Karpas-422 (cell line): Measurements from ENCODE around the gene MAN2A2. TPM values are rescaled to one million over a fixed set of nuclear protein-coding genes. Genes with fewer than 3 reads are reported as not detected.
A peak's percentile ranks its signal among the peaks of the same experiment; 100 is the strongest.

Source experiments
- DNase-seq: peaks from one replicate; pipeline ENCODE4 v3.0.0-alpha.2; 2015
- H2AFZ ChIP-seq: fragments of 200-600 bp; sonication (generic); 2 replicates; pipeline ENCODE4 v1.6.1; 2014; ENCODE audit warnings: antibody characterized with exemption, low read length, mixed read lengths
- H3K27ac ChIP-seq: fragments of 200-600 bp; sonication (generic); 2 replicates; pipeline ENCODE4 v1.5.1; 2014; ENCODE audit warnings: mild to moderate bottlenecking, low read length, moderate library complexity
- H3K27me3 ChIP-seq: fragments of 200-600 bp; sonication (generic); 2 replicates; pipeline ENCODE4 v1.6.1; 2014; ENCODE audit warnings: low read length, mixed read lengths
- H3K36me3 ChIP-seq: fragments of 200-600 bp; sonication (generic); 2 replicates; pipeline ENCODE4 v1.6.1; 2014; ENCODE audit warnings: low read length, mixed read lengths; ENCODE audit not compliant: insufficient read depth
- H3K4me1 ChIP-seq: fragments of 200-600 bp; sonication (generic); 2 replicates; pipeline ENCODE4 v1.6.1; 2014; ENCODE audit warnings: mild to moderate bottlenecking, low read length, mixed read lengths
- H3K4me2 ChIP-seq: fragments of 200-600 bp; sonication (generic); 2 replicates; pipeline ENCODE4 v1.6.1; 2014; ENCODE audit warnings: low read length, low read depth, mild to moderate bottlenecking; ENCODE audit not compliant: poor library complexity, severe bottlenecking
- H3K4me3 ChIP-seq: fragments of 200-600 bp; sonication (generic); 2 replicates; pipeline ENCODE4 v1.5.1; 2014; ENCODE audit warnings: mild to moderate bottlenecking, antibody characterized with exemption, low read length, mixed read lengths
- H3K79me2 ChIP-seq: fragments of 200-600 bp; sonication (generic); 2 replicates; pipeline ENCODE4 v1.6.1; 2014; ENCODE audit warnings: mild to moderate bottlenecking, low read length, mixed read lengths
- H3K9ac ChIP-seq: fragments of 200-600 bp; sonication (generic); 2 replicates; pipeline ENCODE4 v1.6.0; 2014; ENCODE audit warnings: low read length
- H3K9me2 ChIP-seq: fragments of 200-600 bp; sonication (generic), shearing (Covaris generic); replicated peaks from 2 replicates; pipeline ENCODE4 v1.6.0; 2014; ENCODE audit warnings: mild to moderate bottlenecking, low read length, moderate library complexity; ENCODE audit not compliant: insufficient read depth
- H3K9me3 ChIP-seq: fragments of 300-700, 200-600 bp; sonication (generic); 2 replicates; pipeline ENCODE4 v1.6.1; 2014; ENCODE audit warnings: low read length, mixed read lengths
- H4K20me1 ChIP-seq: fragments of 200-600 bp; sonication (generic); 2 replicates; pipeline ENCODE4 v1.6.1; 2014; ENCODE audit warnings: mild to moderate bottlenecking, antibody characterized with exemption, low read length, low read depth; ENCODE audit not compliant: insufficient read depth
- total RNA-seq: library from RNA; depleted of rRNA; stranded (reverse); fragments of >200 nt; shearing (Covaris generic); gene quantifications from 2 replicates; pipeline ENCODE4 v1.2.3, GENCODE V29; 2014; ENCODE audit warnings: low replicate concordance

Gene MAN2A2
- total RNA-seq, 1 experiment from 2014 or later = 60.8 TPM

DNA sequence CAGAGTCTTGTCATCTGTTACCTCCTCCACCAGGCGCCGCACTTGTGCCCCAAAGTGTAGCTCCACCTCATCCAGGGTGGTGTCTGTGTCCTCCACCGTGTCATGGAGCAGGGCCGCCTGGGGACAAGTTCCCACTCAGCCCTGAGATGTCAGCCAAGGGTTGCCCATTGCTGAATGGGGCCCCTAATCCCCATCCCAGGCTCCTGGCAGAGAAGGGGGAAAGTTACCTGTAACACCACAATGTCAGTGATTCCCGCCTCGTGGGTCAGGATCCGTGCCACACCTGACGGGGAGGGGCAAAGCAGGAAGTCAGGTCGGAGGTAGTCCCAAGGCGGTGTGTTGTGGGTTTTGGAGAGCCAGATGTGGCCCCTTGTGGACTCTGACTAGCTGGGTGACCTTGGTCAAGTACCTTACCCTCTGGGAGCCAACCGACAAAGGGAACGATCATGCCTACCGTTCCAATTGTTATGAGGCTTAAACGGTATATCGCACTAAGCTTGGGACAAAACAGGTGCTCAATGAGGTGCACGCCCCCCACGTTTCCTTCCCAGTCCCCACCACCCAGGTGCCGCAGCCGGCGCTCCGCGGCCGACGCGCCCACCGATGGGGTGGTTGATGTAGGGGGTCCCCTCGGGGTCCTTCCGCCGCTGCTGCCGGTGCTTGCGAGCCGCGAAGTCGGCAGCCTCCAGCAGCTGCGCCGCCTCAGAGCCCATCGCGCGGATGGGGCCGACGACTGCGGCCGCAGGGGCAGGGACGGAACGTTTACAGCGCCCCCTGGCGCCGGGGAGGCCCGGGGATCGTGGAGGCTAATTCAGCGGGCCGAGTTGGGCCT lies 28.9 kb downstream of the MAN2A2 start, which contains the start of gene HDDC3:
HDDC3 (minus strand) TSS at position 722 of the 832 bp plus-strand sequence; CDS start at position 713, 9 bp downstream.
- peaks cover 36% of the 10 kb centered on the region for H3K79me2 ChIP-seq
- H3K4me3 ChIP-seq = peak within 1 kb of the TSS; percentile 87
- no peaks in the 10 kb centered on the region for H3K27me3 ChIP-seq
- peak; percentile 96 for DNase-seq
- no peaks in the 10 kb centered on the region for H3K36me3 ChIP-seq
- H3K4me2 ChIP-seq = peak within 1 kb of the TSS; percentile 93
- H4K20me1 ChIP-seq = no peaks in the 10 kb centered on the region
- H3K9me3 ChIP-seq = no peaks in the 10 kb centered on the region
- no peaks in the 10 kb centered on the region for H3K9me2 ChIP-seq
- peaks cover 63% of the 10 kb centered on the region for H3K4me1 ChIP-seq
- H2AFZ ChIP-seq = peak within 1 kb of the TSS; percentile 85; the same call in 1 of the 2 replicates
- H3K9ac ChIP-seq = peak within 1 kb of the TSS; percentile 98
- peak within 1 kb of the TSS; percentile 84 for H3K27ac ChIP-seq

DNA sequence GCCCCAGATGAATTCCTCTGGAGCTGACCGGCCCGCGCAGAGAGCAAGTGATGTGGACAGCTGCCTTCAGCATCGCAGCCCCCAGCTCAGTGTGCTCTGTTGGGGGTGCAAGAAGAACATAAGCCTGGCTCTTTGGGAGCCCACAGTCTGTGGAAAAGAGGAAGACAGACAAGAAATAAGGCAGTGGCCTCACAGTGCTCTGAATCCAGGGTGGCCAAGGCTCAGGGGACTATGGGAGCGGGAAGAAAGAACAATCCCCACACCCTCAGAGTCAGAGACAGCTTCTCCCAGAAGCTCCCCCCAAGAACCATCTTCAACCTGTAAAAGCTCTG lies 29.5 kb downstream of the MAN2A2 start:
- Histone ChIP-seq H4K20me1 (no peaks in the 10 kb centered on the region), H3K4me3 (peak overlapping the region; percentile 87), H3K9me2 (no peaks in the 10 kb centered on the region), H3K4me2 (peak overlapping the region; percentile 93), H3K27ac (peak overlapping the region; percentile 84), H3K9me3 (no peaks in the 10 kb centered on the region), H3K36me3 (no peaks in the 10 kb centered on the region), H3K27me3 (no peaks in the 10 kb centered on the region), H3K9ac (peak overlapping the region; percentile 98), H2AFZ (peak overlapping the region; percentile 85; the same call in 1 of the 2 replicates), H3K4me1 (peaks cover 63% of the 10 kb centered on the region), H3K79me2 (peaks cover 37% of the 10 kb centered on the region)
- DNase-seq = no peak

DNA sequence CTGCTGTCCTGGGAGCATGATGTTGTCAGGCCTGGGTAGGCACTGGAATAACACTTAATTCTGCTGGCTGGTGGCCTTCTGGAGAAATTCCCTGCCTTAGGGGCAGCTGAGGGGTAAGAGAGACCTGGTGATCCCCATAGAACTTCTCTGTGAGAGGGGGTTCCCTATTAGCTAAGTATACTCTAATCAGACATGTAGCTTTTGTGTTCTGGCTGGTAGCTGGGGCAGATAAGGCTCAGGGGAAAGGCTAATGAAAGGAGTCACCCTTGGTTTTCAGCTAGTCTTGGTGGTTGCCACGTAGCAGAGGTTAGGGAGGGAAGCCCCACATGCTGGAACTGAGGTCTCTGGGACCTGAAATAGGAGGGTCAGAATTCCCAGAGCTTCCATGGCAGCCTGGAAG lies 30.2 kb downstream of the MAN2A2 start:
- peak; percentile 56 for DNase-seq
- peak overlapping the region; percentile 93 for H3K4me2 ChIP-seq
- H4K20me1 ChIP-seq = no peaks in the 10 kb centered on the region
- H3K9me3 ChIP-seq = no peaks in the 10 kb centered on the region
- peaks cover 37% of the 10 kb centered on the region for H3K79me2 ChIP-seq
- H3K27ac ChIP-seq = peak overlapping the region; percentile 84
- H3K9me2 ChIP-seq = no peaks in the 10 kb centered on the region
- no peaks in the 10 kb centered on the region for H3K36me3 ChIP-seq
- peaks cover 61% of the 10 kb centered on the region for H3K4me1 ChIP-seq
- peak overlapping the region; percentile 87; the same call in 1 of the 2 replicates for H3K4me3 ChIP-seq
- peak overlapping the region; percentile 98 for H3K9ac ChIP-seq
- no peaks in the 10 kb centered on the region for H3K27me3 ChIP-seq
- peak overlapping the region; percentile 85; the same call in 1 of the 2 replicates for H2AFZ ChIP-seq

GRCh38 chr15:90934256-90934948 lies 31.3 kb downstream of the MAN2A2 start:
- Histone ChIP-seq H3K27ac (peak overlapping the region; percentile 50; the same call in 1 of the 2 replicates), H3K9me2 (no peaks in the 10 kb centered on the region), H3K9me3 (no peaks in the 10 kb centered on the region), H3K4me3 (peak overlapping the region; percentile 94), H2AFZ (no peak overlapping the region; the same call in 1 of the 2 replicates), H3K9ac (peak overlapping the region; percentile 98), H4K20me1 (no peaks in the 10 kb centered on the region), H3K4me2 (peak overlapping the region; percentile 93), H3K36me3 (peaks cover 4% of the 10 kb centered on the region), H3K27me3 (no peaks in the 10 kb centered on the region), H3K79me2 (peaks cover 29% of the 10 kb centered on the region), H3K4me1 (peaks cover 51% of the 10 kb centered on the region)
- DNase-seq = peak; percentile 96

GRCh38 chr15:90934949-90935751 lies 32.0 kb downstream of the MAN2A2 start, which contains the start of gene UNC45A:
TSS of gene UNC45A (plus strand) at chr15:90935285. CDS start at chr15:90935325, 40 bp downstream.
- DNase-seq = peak; percentile 98
- Histone ChIP-seq H3K4me3 (peak within 1 kb of the TSS; percentile 94), H3K27me3 (no peaks in the 10 kb centered on the region), H3K9me3 (no peaks in the 10 kb centered on the region), H3K4me2 (peak within 1 kb of the TSS; percentile 93), H3K4me1 (peaks cover 51% of the 10 kb centered on the region), H3K79me2 (peaks cover 26% of the 10 kb centered on the region), H3K27ac (peak within 1 kb of the TSS; percentile 55; the same call in 1 of the 2 replicates), H3K9me2 (no peaks in the 10 kb centered on the region), H3K9ac (peak within 1 kb of the TSS; percentile 98), H4K20me1 (no peaks in the 10 kb centered on the region), H2AFZ (peak within 1 kb of the TSS; percentile 92), H3K36me3 (peaks cover 11% of the 10 kb centered on the region)

GRCh38 chr15:90936823-90937222 lies 33.7 kb downstream of the MAN2A2 start:
- H4K20me1 ChIP-seq = no peaks in the 10 kb centered on the region
- H3K4me2 ChIP-seq = peak overlapping the region; percentile 93
- no peaks in the 10 kb centered on the region for H3K27me3 ChIP-seq
- H3K79me2 ChIP-seq = peaks cover 20% of the 10 kb centered on the region
- peaks cover 40% of the 10 kb centered on the region for H3K4me1 ChIP-seq
- H3K9me3 ChIP-seq = no peaks in the 10 kb centered on the region
- no peak overlapping the region for H3K27ac ChIP-seq
- DNase-seq = no peak
- H3K9ac ChIP-seq = peak overlapping the region; percentile 98
- no peaks in the 10 kb centered on the region for H3K9me2 ChIP-seq
- peaks cover 17% of the 10 kb centered on the region for H3K36me3 ChIP-seq
- peak overlapping the region; percentile 94; the same call in 1 of the 2 replicates for H3K4me3 ChIP-seq
- H2AFZ ChIP-seq = no peak overlapping the region

GRCh38 chr15:90938261-90938660 lies 35.2 kb downstream of the MAN2A2 start:
- H3K27me3 ChIP-seq = no peaks in the 10 kb centered on the region
- H3K9me3 ChIP-seq = no peaks in the 10 kb centered on the region
- no peak overlapping the region for H3K27ac ChIP-seq
- peaks cover 20% of the 10 kb centered on the region for H3K79me2 ChIP-seq
- H2AFZ ChIP-seq = no peak overlapping the region
- H3K4me2 ChIP-seq = no peak overlapping the region
- DNase-seq = no peak
- H3K9me2 ChIP-seq = no peaks in the 10 kb centered on the region
- H3K9ac ChIP-seq = no peak overlapping the region
- H4K20me1 ChIP-seq = no peaks in the 10 kb centered on the region
- no peak overlapping the region for H3K4me3 ChIP-seq
- H3K36me3 ChIP-seq = peaks cover 17% of the 10 kb centered on the region
- H3K4me1 ChIP-seq = peaks cover 31% of the 10 kb centered on the region
